ENCODE data around the gene MOBP.

GRCh38 chr3:39429466-39429865, 38.0 kb upstream of the MOBP start:
- TF ChIP-seq, protein P1, sequence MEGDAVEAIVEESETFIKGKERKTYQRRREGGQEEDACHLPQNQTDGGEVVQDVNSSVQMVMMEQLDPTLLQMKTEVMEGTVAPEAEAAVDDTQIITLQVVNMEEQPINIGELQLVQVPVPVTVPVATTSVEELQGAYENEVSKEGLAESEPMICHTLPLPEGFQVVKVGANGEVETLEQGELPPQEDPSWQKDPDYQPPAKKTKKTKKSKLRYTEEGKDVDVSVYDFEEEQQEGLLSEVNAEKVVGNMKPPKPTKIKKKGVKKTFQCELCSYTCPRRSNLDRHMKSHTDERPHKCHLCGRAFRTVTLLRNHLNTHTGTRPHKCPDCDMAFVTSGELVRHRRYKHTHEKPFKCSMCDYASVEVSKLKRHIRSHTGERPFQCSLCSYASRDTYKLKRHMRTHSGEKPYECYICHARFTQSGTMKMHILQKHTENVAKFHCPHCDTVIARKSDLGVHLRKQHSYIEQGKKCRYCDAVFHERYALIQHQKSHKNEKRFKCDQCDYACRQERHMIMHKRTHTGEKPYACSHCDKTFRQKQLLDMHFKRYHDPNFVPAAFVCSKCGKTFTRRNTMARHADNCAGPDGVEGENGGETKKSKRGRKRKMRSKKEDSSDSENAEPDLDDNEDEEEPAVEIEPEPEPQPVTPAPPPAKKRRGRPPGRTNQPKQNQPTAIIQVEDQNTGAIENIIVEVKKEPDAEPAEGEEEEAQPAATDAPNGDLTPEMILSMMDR (IDR thresholded peaks at IDR 0.05): no peak
- no peak for TF ChIP-seq POLR2A (IDR thresholded peaks at IDR 0.05)

All from heart left ventricle (tissue), 13 donors.